ENCODE data around the gene FOXJ3.

DNA sequence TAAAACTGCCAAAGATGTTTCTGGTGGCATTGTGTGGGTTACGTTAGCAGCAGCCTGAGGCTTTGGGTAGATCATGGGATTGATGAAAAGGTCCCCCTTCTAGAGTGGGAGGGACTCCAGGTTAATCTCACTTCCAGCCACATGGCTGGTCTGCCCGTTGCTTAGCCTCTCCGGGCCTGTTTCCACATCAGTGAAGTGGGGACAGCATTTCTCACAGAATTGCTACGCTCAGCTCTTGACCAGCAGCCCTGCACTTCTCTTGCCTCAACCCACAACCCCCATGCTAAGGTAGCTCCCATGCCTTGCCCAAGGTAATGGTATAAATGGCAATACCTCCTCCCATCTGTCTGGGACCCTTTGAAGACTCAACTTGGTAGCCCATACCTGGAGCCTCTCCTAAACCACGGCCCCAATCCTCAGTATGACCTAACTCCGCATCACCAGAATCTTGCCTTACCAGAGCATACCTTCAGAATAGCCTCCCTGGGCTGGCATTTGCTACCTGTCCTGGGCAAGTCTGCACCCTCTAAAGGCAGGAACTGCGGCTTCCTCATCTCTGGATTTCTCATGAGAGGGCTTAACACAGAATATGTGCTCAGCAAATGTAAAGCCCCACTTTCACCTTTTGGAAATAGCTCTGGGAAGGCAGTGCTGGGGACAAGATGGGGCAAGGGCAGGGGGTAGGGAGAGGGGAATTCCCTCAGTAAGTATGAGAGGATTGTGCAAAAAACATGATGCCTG is 159.6 kb downstream of the FOXJ3 start:
- no peak for TF ChIP-seq EZH2 (IDR thresholded peaks at IDR 0.05; ENCODE audit: insufficient read depth, poor library complexity, severe bottlenecking)
- TF ChIP-seq EZH2phosphoT487 (IDR thresholded peaks at IDR 0.05; ENCODE audit: insufficient read depth, low read depth): no peak

Data from GM23248 (cell line).